Measurements from ENCODE around the gene TTYH2.

Gene TTYH2

GRCh38 chr17:74196541-74197317 is 16.6 kb upstream of the TTYH2 start:
- no peak for DNase-seq

- no peak for DNase-seq
Observed at GRCh38 chr17:74197801-74198200, 15.6 kb upstream of the TTYH2 start.

- DNase-seq, result no peak
Observed at GRCh38 chr17:74198694-74199093, 14.7 kb upstream of the TTYH2 start.

- peak; percentile 69 for DNase-seq
Observed at GRCh38 chr17:74199306-74200092, 13.9 kb upstream of the TTYH2 start.

- DNase-seq, result no peak
Observed at GRCh38 chr17:74200112-74200511, 13.3 kb upstream of the TTYH2 start.

GRCh38 chr17:74201250-74201649 is 12.1 kb upstream of the TTYH2 start:
- DNase-seq, result peak; percentile 62

GRCh38 chr17:74201948-74202347 is 11.4 kb upstream of the TTYH2 start:
- DNase-seq, result no peak

- DNase-seq, result no peak
Observed at GRCh38 chr17:74202938-74203337, 10.4 kb upstream of the TTYH2 start.

GRCh38 chr17:74203439-74204240 is 9.7 kb upstream of the TTYH2 start, which contains the start of gene RPL38:
RPL38 (plus strand) TSS chr17:74203678; CDS start chr17:74203956, 278 bp downstream.
- peak; percentile 96 for DNase-seq

- no peak for DNase-seq
Observed at GRCh38 chr17:74204474-74204873, 8.9 kb upstream of the TTYH2 start.

GRCh38 chr17:74205274-74205673 is 8.1 kb upstream of the TTYH2 start:
- DNase-seq, result no peak

- DNase-seq, result no peak
Observed at GRCh38 chr17:74206332-74206818, 7.0 kb upstream of the TTYH2 start.

GRCh38 chr17:74210191-74211140 is 2.9 kb upstream of the TTYH2 start:
- peak; percentile 75 for DNase-seq

GRCh38 chr17:74211141-74211911 is 2.0 kb upstream of the TTYH2 start:
- no peak for DNase-seq

- no peak for DNase-seq
Observed at GRCh38 chr17:74211912-74212208, 1.5 kb upstream of the TTYH2 start.

GRCh38 chr17:74212209-74212912 is 1.0 kb upstream of the TTYH2 start:
- peak; percentile 62 for DNase-seq

GRCh38 chr17:74213861-74214391 is 555 bp downstream of the TTYH2 start:
- DNase-seq, result peak; percentile 57

GRCh38 chr17:74214484-74215341 is 1.3 kb downstream of the TTYH2 start:
- DNase-seq, result no peak

GRCh38 chr17:74215342-74215727 is 2.0 kb downstream of the TTYH2 start:
- DNase-seq, result no peak
